Uterus (tissue), 2 donors: ENCODE measurements around the gene GFRA4.

Source experiments
- CTCF ChIP-seq, 4 experiments: fragments of 200-600 bp in 2 of 4; fragments of 450-650 bp in 2 of 4; sonication (generic) in 2 of 4; IDR thresholded peaks; one replicate each; pipeline ENCODE4 v1.5.1; 2016 to 2019; ENCODE audit warnings: antibody characterized with exemption in 4 of 4, mild to moderate bottlenecking in 2 of 4, moderate library complexity in 1 of 4
- POLR2A ChIP-seq, 2 donors: fragments of 450-650 bp; IDR thresholded peaks; one replicate each; pipeline ENCODE4 v1.6.1; 2016; ENCODE audit warnings: antibody characterized with exemption in 2 of 2, mild to moderate bottlenecking in 1 of 2, moderate library complexity in 1 of 2

GRCh38 chr20:3701061-3701998, 38.1 kb upstream of the GFRA4 start:
- TF ChIP-seq CTCF (IDR thresholded peaks at IDR 0.05) (no peak), POLR2A (IDR thresholded peaks at IDR 0.05) (no peak)
